ENCODE measurements around the gene UBL7.
"Not testable (repeated sequence)": the region's sequence is repeated elsewhere in the genome, so short reads cannot be mapped to it uniquely, and the experiment has no call there.

DNA sequence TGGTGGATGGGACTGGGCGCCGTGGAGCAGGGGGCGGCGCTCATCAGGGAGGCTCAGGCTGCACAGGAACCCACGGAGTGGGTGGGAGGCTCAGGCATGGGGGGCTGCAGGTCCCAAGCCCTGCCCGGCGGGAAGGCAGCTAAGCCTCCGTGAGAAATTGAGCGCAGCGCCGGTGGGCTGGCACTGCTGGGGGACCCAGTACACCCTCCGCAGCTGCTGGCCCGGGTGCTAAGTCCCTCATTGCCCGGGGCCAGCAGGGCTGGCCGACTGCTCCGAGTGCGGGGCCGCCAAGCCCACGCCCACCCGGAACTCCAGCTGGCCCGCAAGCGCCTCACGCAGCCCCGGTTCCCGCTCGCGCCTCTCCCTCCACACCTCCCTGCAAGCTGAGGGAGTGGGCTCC, 19.4 kb upstream of the UBL7 start:
- TF ChIP-seq, protein P1, sequence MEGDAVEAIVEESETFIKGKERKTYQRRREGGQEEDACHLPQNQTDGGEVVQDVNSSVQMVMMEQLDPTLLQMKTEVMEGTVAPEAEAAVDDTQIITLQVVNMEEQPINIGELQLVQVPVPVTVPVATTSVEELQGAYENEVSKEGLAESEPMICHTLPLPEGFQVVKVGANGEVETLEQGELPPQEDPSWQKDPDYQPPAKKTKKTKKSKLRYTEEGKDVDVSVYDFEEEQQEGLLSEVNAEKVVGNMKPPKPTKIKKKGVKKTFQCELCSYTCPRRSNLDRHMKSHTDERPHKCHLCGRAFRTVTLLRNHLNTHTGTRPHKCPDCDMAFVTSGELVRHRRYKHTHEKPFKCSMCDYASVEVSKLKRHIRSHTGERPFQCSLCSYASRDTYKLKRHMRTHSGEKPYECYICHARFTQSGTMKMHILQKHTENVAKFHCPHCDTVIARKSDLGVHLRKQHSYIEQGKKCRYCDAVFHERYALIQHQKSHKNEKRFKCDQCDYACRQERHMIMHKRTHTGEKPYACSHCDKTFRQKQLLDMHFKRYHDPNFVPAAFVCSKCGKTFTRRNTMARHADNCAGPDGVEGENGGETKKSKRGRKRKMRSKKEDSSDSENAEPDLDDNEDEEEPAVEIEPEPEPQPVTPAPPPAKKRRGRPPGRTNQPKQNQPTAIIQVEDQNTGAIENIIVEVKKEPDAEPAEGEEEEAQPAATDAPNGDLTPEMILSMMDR (IDR thresholded peaks at IDR 0.05; ENCODE audit: low read depth, low read length, missing input control) = not testable (repeated sequence)
- not testable (repeated sequence) for TF ChIP-seq FOXA1, JUND (IDR thresholded peaks at IDR 0.05)
- TF ChIP-seq, protein P2, sequence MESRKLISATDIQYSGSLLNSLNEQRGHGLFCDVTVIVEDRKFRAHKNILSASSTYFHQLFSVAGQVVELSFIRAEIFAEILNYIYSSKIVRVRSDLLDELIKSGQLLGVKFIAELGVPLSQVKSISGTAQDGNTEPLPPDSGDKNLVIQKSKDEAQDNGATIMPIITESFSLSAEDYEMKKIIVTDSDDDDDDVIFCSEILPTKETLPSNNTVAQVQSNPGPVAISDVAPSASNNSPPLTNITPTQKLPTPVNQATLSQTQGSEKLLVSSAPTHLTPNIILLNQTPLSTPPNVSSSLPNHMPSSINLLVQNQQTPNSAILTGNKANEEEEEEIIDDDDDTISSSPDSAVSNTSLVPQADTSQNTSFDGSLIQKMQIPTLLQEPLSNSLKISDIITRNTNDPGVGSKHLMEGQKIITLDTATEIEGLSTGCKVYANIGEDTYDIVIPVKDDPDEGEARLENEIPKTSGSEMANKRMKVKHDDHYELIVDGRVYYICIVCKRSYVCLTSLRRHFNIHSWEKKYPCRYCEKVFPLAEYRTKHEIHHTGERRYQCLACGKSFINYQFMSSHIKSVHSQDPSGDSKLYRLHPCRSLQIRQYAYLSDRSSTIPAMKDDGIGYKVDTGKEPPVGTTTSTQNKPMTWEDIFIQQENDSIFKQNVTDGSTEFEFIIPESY (IDR thresholded peaks at IDR 0.05) = not testable (repeated sequence)
